CD14-positive monocyte (primary cell): ENCODE measurements around the gene NKG7. TPM values are rescaled to one million over a fixed set of nuclear protein-coding genes. Genes with fewer than 3 reads are reported as not detected.
"Not testable (repeated sequence)": the region's sequence is repeated elsewhere in the genome, so short reads cannot be mapped to it uniquely, and the experiment has no call there.

Experiments used
- DNase-seq, 3 donors: peaks; one replicate each; pipeline ENCODE4 v3.0.0-alpha.2; 2011 to 2022
- H2AFZ ChIP-seq: 2 replicates; pipeline ENCODE4 v1.6.0; 2012; ENCODE audit warnings: mild to moderate bottlenecking, low read depth, low read length, inconsistent platforms; ENCODE audit not compliant: insufficient read depth, poor library complexity, severe bottlenecking
- H3K27ac ChIP-seq, 2 donors: 1 replicate in 1 of 2; 2 replicates in 1 of 2; pipeline ENCODE4 v1.5.1; 2012 to 2013; ENCODE audit warnings: low read length in 2 of 2, control low read depth in 1 of 2, inconsistent platforms in 1 of 2, low read depth in 1 of 2, mild to moderate bottlenecking in 1 of 2
- H3K27me3 ChIP-seq, 2 donors: one replicate each; pipeline versions ENCODE4 v1.6.0 to v1.6.1; 2011 to 2013; ENCODE audit warnings: low read length in 2 of 2; ENCODE audit not compliant: control insufficient read depth in 2 of 2, insufficient read depth in 2 of 2
- H3K36me3 ChIP-seq, 2 donors: replicated peaks in 1 of 2; 1 replicate in 1 of 2; 2 replicates in 1 of 2; pipeline versions ENCODE4 v1.5.1 to v1.6.1; 2012 to 2013; ENCODE audit warnings: low read length in 2 of 2, control low read depth in 1 of 2, inconsistent platforms in 1 of 2, mild to moderate bottlenecking in 1 of 2; ENCODE audit not compliant: insufficient read depth in 2 of 2, control insufficient read depth in 1 of 2
- H3K4me1 ChIP-seq, 2 donors: 1 replicate in 1 of 2; 2 replicates in 1 of 2; pipeline versions ENCODE4 v1.5.1 to v1.6.1; 2012 to 2013; ENCODE audit warnings: low read length in 2 of 2, control low read depth in 1 of 2, inconsistent platforms in 1 of 2, mild to moderate bottlenecking in 1 of 2, moderate library complexity in 1 of 2; ENCODE audit not compliant: insufficient read depth in 2 of 2, control insufficient read depth in 1 of 2
- H3K4me2 ChIP-seq: replicated peaks from 2 replicates; pipeline ENCODE3; 2012; ENCODE audit warnings: low read length, moderate library complexity, mild to moderate bottlenecking; ENCODE audit not compliant: poor library complexity, severe bottlenecking; ENCODE audit errors: extremely low read depth
- H3K4me3 ChIP-seq, 3 experiments: fragments of 200-600 bp in 1 of 3; sonication (generic) in 1 of 3; replicated peaks in 1 of 3; 1 replicate in 2 of 3; 2 replicates in 1 of 3; pipeline ENCODE4 v1.5.1; 2011 to 2013; ENCODE audit warnings: low read length in 3 of 3, mild to moderate bottlenecking in 3 of 3, control low read depth in 2 of 3, low read depth in 2 of 3, inconsistent platforms in 1 of 3, moderate library complexity in 1 of 3
- H3K79me2 ChIP-seq: 2 replicates; pipeline ENCODE4 v1.6.0; 2012; ENCODE audit warnings: mild to moderate bottlenecking, control low read depth, inconsistent platforms, low read length, moderate library complexity; ENCODE audit not compliant: insufficient read depth
- H3K9ac ChIP-seq: 2 replicates; pipeline ENCODE4 v1.6.0; 2017; ENCODE audit warnings: low read length, mild to moderate bottlenecking; ENCODE audit not compliant: insufficient read depth, poor library complexity, severe bottlenecking
- H3K9me3 ChIP-seq, 2 donors: replicated peaks in 1 of 2; 1 replicate in 1 of 2; 2 replicates in 1 of 2; pipeline versions ENCODE4 v1.5.1 to v1.6.1; 2012 to 2013; ENCODE audit warnings: low read length in 2 of 2, control low read depth in 1 of 2; ENCODE audit not compliant: control insufficient read depth in 1 of 2, insufficient read depth in 1 of 2
- H4K20me1 ChIP-seq: 2 replicates; pipeline ENCODE4 v1.6.0; 2012; ENCODE audit warnings: mild to moderate bottlenecking, low read length, control low read depth, moderate library complexity; ENCODE audit not compliant: insufficient read depth
- H3K27ac Mint-ChIP-seq, 7 donors: one replicate each; pipeline ENCODE4 v1.8.0; 2020; ENCODE audit warnings: mild to moderate bottlenecking in 7 of 7, mixed read lengths in 7 of 7, moderate library complexity in 6 of 7, inconsistent platforms in 2 of 7
- H3K27me3 Mint-ChIP-seq, 3 donors: one replicate each; pipeline ENCODE4 v1.8.0; 2021 to 2022; ENCODE audit warnings: low read depth in 3 of 3, mild to moderate bottlenecking in 3 of 3, mixed read lengths in 3 of 3, moderate library complexity in 3 of 3, inconsistent platforms in 1 of 3
- H3K36me3 Mint-ChIP-seq, 2 donors: one replicate each; pipeline ENCODE4 v1.8.0; 2020; ENCODE audit warnings: mixed read lengths in 2 of 2, inconsistent platforms in 1 of 2, mild to moderate bottlenecking in 1 of 2
- H3K4me1 Mint-ChIP-seq: one replicate; pipeline ENCODE4 v1.8.0; 2020; ENCODE audit warnings: mild to moderate bottlenecking, mixed read lengths
- H3K4me3 Mint-ChIP-seq, 2 donors: one replicate each; pipeline ENCODE4 v1.8.0; 2020; ENCODE audit warnings: mild to moderate bottlenecking in 2 of 2, mixed read lengths in 2 of 2, moderate library complexity in 1 of 2
- H3K9me3 Mint-ChIP-seq, 7 donors: one replicate each; pipeline ENCODE4 v1.8.0; 2020 to 2022; ENCODE audit warnings: mixed read lengths in 7 of 7, mild to moderate bottlenecking in 6 of 7, moderate library complexity in 6 of 7, inconsistent platforms in 2 of 7
- CTCF ChIP-seq: fragments of 200-600 bp; IDR thresholded peaks from one replicate; pipeline ENCODE4 v1.8.0; 2022; ENCODE audit warnings: antibody characterized with exemption, mild to moderate bottlenecking
- WGBS: methylation state at CpG from one replicate; pipeline ENCODE4 v1.1.5; 2013; ENCODE audit warnings: missing lambda C conversion rate; ENCODE audit not compliant: insufficient coverage; 5-methylcytosine and 5-hydroxymethylcytosine counted together
- intact Hi-C, 2 donors: fragments of 100-400 bp; cut with micrococcal nuclease; formaldehyde crosslinking; loops; one replicate each; pipeline versions ENCODE4 v1.15.0 to v1.15.1; 2023
- polyA plus RNA-seq, 3 donors: library from polyadenylated mRNA; depleted of rRNA in 1 of 3; unstranded in 2 of 3; stranded (reverse) in 1 of 3; fragments of 300-500 nt in 2 of 3; fragments of >200 nt in 1 of 3; fragmentation: Illumina TruSeq in 2 of 3; gene quantifications; 1 replicate in 2 of 3; 2 replicates in 1 of 3; pipeline ENCODE4 v1.2.3, GENCODE V29; 2012 to 2021

The NKG7 gene
- polyA plus RNA-seq, 3 donors, result 11.1 to 19.9 (median 16.4) TPM

- Histone ChIP-seq H3K79me2 (no peaks in the 10 kb centered on the region), H3K36me3 (peaks cover 3 to 10% of the 10 kb centered on the region in 2 donors), H3K4me3 (peak overlapping the region in 1 of 3 experiments; percentile 51), H3K4me2 (peak overlapping the region; percentile 47), H3K4me1 (peaks cover 48 to 50% of the 10 kb centered on the region in 2 donors), H3K27ac (peak overlapping the region; percentile 85 to 92), H2AFZ (no peak overlapping the region), H4K20me1 (no peaks in the 10 kb centered on the region), H3K9ac (peak overlapping the region; percentile 48), H3K9me3 (peaks cover 2 to 11% of the 10 kb centered on the region in 2 donors), H3K27me3 (no peaks in the 10 kb centered on the region)
- TF ChIP-seq CTCF, result peak; percentile 32
- H3K36me3 Mint-ChIP-seq, result peaks cover 16 to 31% of the 10 kb centered on the region in 2 donors
- peak overlapping the region; percentile 88 to 98 (median 95) for H3K27ac Mint-ChIP-seq
- WGBS, result 47% methylated on average over 5 of the region's 6 CpGs
- peaks cover 0 to 2% (median 0%) of the 10 kb centered on the region in 3 donors for H3K27me3 Mint-ChIP-seq
- H3K9me3 Mint-ChIP-seq, result peaks cover 6 to 18% (median 12%) of the 10 kb centered on the region in 7 donors
- H3K4me3 Mint-ChIP-seq, result peak overlapping the region in 1 of 2 donors; percentile 26
- DNase-seq, result peak; percentile 88 to 98 (median 92)
- peaks cover 45% of the 10 kb centered on the region for H3K4me1 Mint-ChIP-seq
- intact Hi-C loops, result no loop called here
Observed at GRCh38 chr19:51407511-51408131, 35.2 kb upstream of the NKG7 start.

DNA sequence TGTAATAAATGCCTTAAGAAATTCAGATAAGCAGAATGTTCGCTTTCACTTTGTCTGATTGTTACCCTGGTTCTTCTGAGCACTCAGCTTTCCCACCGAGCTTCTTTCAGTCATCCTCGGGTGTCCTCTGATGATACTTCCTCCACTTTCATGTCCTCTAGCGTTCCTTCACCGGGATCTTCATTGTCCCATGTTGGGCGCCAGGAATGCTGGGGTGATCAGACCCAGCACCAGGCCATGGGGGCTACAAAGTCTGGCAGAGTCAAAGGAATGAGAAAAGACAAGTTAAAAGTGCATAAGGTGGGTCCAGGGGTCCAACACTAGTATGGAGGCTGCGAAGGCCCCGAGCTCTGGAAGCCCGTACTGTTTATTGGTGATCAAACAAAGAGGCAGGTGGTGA, 29.7 kb upstream of the NKG7 start:
- Histone ChIP-seq H3K27ac (no peak overlapping the region), H3K9ac (no peak overlapping the region), H2AFZ (no peak overlapping the region), H4K20me1 (no peaks in the 10 kb centered on the region), H3K4me3 (no peak overlapping the region), H3K79me2 (peaks cover 3% of the 10 kb centered on the region), H3K36me3 (no peaks in the 10 kb centered on the region), H3K9me3 (peaks cover 16 to 26% of the 10 kb centered on the region in 2 donors), H3K4me1 (peaks cover 22 to 23% of the 10 kb centered on the region in 2 donors), H3K27me3 (no peaks in the 10 kb centered on the region), H3K4me2 (no peak overlapping the region)
- 98% methylated on average over 9 of the region's 9 CpGs for WGBS
- Mint-ChIP-seq H3K4me3 (no peak overlapping the region), H3K27ac (no peak overlapping the region), H3K27me3 (peaks cover 0 to 2% (median 0%) of the 10 kb centered on the region in 3 donors), H3K9me3 (peaks cover 19 to 29% (median 25%) of the 10 kb centered on the region in 7 donors), H3K4me1 (peaks cover 22% of the 10 kb centered on the region), H3K36me3 (peaks cover 5 to 18% of the 10 kb centered on the region in 2 donors)
- TF ChIP-seq CTCF, result no peak
- intact Hi-C loops, result no loop called here
- no peak for DNase-seq

- H3K27ac ChIP-seq, H3K27me3 ChIP-seq, H3K4me3 ChIP-seq, H3K4me3 Mint-ChIP-seq, H3K4me2 ChIP-seq, H4K20me1 ChIP-seq, DNase-seq, H3K79me2 ChIP-seq, H2AFZ ChIP-seq, H3K9ac ChIP-seq, H3K27ac Mint-ChIP-seq, H3K36me3 ChIP-seq, H3K27me3 Mint-ChIP-seq: not testable (repeated sequence)
- peaks cover 22% of the 10 kb centered on the region for H3K4me1 Mint-ChIP-seq
- H3K9me3 ChIP-seq, result peaks cover 16 to 26% of the 10 kb centered on the region in 2 donors
- H3K9me3 Mint-ChIP-seq, result peaks cover 19 to 27% (median 24%) of the 10 kb centered on the region in 7 donors
- 78% methylated on average over 5 of the region's 7 CpGs for WGBS
- peaks cover 18 to 22% of the 10 kb centered on the region in 2 donors for H3K4me1 ChIP-seq
- H3K36me3 Mint-ChIP-seq, result peaks cover 5 to 18% of the 10 kb centered on the region in 2 donors
- intact Hi-C loops, result loop anchor here (2.0 to 10.0 kb wide), 4 partner anchors 37 to 265 kb away; partner anchors contain the start of gene SIGLEC12 (in 1 of the 2)
Observed at GRCh38 chr19:51399936-51400335, 27.5 kb upstream of the NKG7 start.
